ENCODE results near the gene ROR2.

ROR2 gene

GRCh38 chr9:91837981-91838731, 111.9 kb downstream of the ROR2 start:
- DNase-seq: no peak

GRCh38 chr9:91836515-91836914, 113.5 kb downstream of the ROR2 start:
- no peak for DNase-seq

GRCh38 chr9:91835632-91836031, 114.4 kb downstream of the ROR2 start:
- DNase-seq: no peak

DNA sequence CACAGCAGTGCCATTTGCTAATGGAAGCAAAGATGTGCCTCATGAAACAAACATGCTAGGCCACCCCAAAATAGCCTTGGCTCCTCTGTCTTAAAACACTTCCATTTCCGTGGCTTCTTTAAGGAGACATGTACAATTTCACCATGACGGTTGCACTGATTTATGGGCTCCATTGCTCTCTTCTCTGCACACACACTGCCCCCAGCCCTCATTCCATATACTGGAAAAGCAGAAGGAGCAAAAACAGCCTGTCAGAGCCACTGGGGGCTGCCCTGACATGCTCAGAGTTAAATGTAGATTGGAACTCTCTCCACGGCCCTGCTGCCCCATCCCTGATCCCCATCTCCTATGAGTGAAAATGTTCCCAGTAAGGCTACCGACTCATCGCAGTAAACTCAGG, 114.8 kb downstream of the ROR2 start:
- DNase-seq: no peak

- DNase-seq: no peak
Measured at GRCh38 chr9:91834740-91835139, 115.3 kb downstream of the ROR2 start.

DNA sequence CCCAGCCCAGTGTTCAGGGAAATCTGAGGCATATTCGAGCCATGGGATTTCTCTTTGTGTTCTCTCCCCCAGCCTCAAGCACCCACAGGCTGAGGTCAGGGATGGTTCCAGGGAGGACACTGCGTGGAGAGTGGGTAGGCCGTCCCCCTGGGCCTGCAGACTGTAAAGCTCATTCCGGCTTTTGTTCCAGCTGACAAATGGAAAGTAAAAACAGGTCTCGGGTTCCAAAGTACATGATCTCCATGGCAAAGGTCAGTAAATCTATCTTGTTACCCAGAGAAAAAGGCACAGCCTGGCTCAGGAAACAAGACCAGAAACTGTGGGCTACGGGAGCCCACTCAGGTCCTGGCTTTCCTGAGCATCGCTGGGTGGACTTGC, 116.2 kb downstream of the ROR2 start:
- no peak for DNase-seq

- no peak for DNase-seq
Measured at GRCh38 chr9:91833096-91833877, 116.7 kb downstream of the ROR2 start.

DNA sequence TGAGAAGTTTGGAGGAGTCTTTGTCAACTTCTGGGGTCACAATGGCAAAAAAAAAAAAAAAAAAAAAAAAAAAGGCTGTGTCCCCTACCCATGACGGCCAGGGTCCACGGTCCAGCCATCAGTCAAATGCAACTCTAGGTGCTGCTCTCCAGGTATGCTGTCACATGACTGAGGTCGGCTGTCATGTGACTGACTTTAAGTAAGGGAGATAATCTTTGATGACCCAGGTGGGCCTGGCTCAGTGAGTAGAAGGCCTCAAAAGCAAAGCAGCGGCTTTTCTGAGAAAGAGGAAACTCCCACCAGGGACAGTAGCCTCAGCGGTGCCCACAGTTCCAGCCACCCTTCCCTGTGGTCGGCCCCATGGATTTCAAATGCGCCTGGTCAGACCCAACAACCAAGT, 117.7 kb downstream of the ROR2 start:
- DNase-seq: no peak

DNA sequence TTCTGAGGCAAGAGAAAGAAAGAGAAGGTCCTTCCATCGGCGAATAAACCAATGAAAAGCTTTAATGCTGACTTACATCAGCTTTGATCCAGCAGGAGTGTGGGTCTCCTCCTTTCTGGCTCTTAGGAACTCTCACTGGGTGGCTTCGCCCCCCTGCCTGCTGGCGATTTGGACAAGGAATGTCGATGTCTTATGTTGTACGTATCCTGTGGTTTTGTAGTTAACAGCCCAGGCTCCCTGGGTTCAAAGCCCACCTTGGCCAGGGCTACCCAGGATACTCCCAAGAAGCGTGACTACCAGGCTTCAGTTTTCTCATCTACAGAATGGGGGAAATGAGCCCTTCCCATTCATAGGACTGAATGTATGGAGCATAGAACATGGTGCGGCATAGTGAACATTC, 124.2 kb downstream of the ROR2 start:
- DNase-seq: no peak

- DNase-seq: no peak
Measured at GRCh38 chr9:91825422-91825821, 124.6 kb downstream of the ROR2 start.

DNA sequence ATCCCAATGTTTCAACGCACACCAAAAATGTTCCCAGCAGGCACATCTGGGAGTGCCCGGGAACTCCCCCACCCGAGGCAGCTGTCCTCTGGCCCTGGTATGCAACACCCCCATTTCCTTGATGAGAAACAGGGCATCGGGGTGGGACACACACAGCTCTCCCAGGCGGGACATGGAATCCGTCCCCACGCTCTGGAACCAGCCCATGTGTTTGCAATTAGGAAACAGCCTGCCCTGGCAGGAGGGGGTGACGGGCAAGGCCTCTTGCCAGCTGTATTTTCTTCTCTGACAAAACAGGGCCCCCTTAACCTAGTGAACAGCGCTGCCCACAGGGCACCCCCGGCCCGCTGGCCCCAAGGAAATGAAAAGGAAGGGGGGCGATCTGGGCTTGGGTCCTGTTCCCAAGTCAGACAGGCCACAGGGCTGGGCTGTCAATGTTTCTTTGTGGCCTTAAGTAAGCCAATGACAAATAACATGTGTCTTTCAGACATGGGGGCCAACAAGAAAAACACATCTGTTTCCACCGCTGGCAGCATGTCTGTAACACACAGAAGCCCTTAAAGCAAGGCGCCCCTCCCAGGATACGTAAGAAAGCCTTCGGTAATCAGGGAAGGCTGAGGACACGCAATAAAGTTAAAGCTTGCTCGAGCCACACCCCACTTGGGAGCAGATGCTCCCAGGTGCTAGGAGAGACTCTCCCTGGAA, 125.3 kb downstream of the ROR2 start:
- DNase-seq: no peak

GRCh38 chr9:91824151-91824550, 125.9 kb downstream of the ROR2 start:
- DNase-seq: no peak

DNA sequence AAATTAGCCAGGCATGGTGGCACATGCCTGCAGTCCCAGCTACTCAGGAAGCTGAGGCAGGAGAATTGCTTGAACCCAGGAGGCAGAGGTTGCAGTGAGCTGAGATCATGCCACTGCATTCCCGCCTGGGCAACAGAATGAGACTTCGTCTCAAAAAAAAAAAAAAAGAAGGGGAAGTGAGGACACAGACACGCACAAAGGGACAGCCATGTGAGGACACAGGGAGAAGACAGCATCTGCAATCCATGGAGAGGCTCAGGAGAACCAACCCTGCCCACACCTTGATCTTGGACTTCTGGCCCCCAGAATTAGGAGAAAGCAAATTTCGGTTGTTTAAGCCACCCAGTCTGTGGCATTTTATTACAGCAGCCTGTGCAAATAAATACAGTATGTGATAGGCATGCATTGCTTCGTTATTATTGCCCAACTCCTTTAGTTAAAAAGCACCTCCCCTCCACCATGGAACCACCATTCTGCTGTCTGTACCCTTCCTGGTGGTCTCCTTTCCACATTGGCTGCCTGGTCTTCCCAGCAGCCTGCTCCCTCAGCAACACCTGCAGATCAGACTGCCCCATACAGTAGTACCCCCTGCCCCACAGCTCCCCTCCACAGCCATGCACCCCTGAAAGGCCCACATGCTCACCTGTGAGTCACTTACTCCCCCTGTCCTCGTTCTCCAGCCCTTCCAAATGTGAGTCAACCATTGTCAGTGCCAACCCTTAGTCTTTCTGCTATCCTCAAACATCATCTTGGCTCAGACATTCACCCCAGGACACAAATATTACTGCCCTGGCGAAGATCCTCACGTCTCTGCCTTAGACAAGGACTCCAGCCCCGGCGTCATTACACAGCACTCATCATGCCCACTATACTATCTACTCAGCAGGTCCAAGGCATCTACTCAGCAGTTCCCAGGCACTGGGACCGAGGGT, 128.8 kb downstream of the ROR2 start:
- no peak for DNase-seq

DNA sequence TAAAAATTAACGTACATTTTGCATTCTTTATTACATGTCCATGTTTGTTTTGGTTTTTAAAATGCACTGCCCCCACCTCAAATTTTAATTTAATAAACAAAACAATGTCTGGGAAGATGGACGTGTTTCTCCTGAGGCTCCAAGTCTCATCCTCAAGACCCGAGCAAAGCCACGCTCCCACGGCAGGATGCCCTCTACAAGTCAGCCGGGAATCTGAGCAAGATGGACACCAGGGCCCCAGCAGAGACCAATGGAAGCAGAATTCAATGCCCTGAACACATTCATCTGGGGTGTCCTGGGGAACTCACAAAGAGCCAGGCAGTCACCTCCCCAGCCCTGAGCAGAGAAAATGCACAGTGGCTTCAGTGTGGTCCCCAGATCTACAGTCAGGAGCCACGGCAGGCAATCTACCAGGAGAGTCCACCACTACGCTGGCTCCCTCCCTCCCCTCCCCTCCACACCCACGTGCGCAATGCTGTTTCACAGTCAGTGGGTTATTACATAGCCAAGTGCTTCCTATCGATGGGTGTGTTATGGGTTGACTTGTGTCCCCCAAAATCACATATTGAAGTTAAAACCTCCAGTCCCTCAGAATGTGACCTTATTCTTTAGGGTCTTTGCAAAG, 129.8 kb downstream of the ROR2 start:
- DNase-seq: no peak

GRCh38 chr9:91818647-91819403, 131.2 kb downstream of the ROR2 start:
- DNase-seq: no peak

DNA sequence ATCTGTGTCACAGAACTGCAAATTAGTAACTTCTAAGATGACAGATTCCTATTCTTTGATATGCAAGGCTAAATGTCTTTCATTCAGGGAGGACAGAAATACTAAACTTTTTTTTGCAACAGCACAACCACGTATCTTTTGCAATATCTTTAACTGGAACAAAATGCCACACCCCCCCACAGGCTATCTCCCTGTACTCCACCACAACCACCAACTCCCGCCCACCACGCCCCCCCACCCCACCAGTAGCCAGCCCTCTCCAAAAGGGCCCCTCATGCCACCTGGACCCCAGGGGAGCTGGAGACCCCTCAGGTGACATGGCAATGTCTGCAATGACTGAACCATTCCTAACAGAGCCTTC, 131.8 kb downstream of the ROR2 start:
- DNase-seq: no peak

DNA sequence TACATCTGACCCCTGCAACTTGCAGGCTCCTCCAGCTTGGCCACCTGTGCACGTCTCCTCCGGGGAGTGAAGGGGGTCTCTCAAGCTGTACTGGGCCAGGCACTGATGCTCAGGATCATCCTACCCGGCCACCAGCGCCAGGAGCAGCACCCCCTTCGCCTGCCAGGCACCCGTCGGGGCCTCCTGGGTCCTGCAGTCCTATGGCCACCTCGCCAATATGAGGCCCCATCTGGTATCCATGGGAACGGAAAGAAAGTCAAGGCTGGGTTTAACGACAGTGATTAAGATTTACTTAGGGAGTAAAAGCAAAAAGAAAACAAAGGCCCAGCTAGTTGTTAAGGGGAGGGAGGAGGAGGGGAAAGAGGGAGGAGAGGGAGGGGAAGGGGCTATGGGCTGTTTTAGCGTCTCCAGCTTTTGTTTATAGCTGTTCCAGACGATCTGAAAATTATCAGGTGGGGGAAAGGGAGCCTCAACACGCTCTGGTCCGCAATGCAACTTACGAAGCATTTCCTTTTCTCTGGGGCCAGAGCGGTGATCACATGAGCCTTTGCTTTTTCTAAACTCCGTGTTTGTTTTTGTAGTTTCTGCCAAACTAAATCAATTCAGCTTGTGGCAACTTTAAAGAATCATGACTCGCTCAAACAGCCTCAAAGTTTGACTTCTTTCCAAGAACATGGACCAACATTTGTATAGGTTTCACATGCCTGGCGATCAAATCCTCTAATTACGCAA, 132.4 kb downstream of the ROR2 start:
- DNase-seq: no peak

DNA sequence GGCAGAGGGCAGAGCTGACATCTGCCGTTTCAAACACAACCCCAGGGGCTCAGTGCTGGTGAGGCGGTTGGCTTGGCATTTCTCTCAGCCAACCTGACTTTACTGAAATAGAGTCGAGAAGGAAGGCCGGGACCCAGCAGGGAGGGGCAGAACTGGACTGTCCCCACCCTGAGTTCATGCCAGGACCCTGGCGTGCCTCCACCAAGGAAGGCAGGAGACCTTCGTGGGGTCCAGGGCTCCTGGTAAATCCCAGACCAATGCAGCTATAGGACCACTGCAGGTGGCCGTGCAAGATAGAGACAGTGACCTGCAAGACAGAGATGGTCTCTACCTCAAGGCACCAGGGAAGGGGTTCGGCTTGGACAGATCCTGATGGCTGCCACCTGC, 132.9 kb downstream of the ROR2 start:
- no peak for DNase-seq

DNA sequence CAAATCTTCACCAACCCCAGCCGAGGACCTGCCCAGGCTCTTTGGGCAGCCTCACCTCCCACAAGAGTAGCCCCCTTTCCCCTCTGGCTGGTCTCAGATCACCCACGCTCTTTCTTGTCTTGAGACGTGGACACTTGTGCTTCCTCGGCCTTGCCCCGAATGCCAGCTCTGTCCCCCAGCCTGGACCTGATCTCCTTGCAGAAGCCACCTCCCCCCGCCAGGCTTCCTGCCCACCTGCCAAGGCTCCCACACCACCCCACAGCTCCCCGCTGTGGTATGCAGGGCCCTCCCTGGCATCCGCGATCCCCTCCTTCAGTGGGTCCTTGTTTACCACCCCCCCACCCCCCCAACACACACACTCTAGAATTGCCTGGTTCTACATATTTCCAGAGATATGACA, 133.7 kb downstream of the ROR2 start:
- no peak for DNase-seq

DNA sequence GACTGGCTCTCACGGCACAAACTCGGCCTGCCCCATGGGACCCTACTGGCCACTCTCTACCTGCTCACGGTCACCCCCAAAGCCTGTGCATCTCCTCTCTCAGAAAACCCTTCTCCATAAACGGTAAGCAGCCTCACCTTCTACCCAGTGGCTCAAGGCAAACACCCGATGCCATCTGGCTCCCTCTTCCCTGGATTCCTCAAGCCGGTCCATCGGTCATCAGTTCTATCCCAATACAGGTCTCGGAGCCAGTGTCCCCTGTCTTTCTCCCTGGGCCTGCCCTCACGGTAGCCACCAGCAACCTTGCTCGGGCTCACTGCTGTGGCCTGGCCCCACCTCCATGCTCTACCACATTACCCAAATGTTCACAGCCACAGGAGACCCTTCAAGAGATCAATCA, 134.1 kb downstream of the ROR2 start:
- DNase-seq: no peak

DNA sequence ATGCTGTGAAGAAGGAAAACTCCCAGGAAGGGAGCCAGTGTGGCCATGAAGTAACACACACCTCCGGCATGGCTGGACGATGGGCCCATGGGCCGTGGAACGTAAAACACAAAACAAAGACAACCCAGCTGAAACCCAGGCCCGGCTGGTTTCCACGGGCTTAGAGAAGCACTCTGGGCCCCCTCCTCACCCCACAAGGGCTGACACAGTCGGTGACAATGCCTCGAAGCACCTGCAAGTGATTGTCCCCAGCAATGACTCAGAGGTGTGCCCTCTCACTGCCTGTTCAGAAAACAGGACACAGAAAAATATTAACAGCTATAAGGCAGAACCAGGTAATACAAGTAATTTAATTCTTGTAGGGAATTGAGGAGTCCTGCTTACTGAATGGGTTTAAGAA, 135.3 kb downstream of the ROR2 start:
- no peak for DNase-seq
